Measurements from ENCODE around the gene TXNDC11.

Gene TXNDC11

GRCh38 chr16:11687601-11688519 is 54.8 kb downstream of the TXNDC11 start:
- DNase-seq, result no peak

DNA sequence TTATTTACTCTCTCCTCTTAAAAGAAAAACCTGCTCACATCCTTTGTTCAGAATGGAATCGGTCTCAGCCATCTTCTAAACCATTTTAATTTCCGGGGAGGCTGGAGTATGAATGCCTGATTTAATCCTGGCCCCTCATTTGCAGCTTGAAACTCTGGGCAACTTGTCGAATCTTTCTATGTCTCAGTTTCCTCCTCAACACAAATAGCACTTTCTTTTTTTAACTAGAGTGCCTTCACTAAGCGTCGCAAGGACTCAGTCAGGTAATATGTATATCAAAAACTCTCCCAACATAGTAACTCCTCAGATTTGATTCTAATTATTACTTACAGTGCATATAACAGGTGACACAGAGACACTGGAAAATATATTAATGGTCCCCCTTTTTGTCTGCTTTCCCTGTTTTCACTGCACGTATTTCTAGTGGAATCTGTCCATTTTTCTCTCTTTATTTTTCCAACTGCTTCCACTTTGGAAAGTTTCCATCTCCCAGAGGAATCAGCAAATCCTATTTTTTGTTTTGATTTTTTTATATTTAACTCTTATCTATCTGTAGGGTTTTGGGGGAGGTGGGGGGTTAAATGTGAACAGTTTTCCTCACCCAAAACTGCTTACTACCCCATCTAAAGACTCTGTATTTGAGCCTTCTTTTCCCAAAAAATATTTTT is 55.8 kb downstream of the TXNDC11 start:
- DNase-seq, result no peak

- no peak for DNase-seq
Measured at GRCh38 chr16:11685844-11686618, 56.6 kb downstream of the TXNDC11 start.

GRCh38 chr16:11684231-11685025 is 58.2 kb downstream of the TXNDC11 start:
- no peak for DNase-seq

GRCh38 chr16:11683145-11683544 is 59.5 kb downstream of the TXNDC11 start:
- DNase-seq, result no peak

DNA sequence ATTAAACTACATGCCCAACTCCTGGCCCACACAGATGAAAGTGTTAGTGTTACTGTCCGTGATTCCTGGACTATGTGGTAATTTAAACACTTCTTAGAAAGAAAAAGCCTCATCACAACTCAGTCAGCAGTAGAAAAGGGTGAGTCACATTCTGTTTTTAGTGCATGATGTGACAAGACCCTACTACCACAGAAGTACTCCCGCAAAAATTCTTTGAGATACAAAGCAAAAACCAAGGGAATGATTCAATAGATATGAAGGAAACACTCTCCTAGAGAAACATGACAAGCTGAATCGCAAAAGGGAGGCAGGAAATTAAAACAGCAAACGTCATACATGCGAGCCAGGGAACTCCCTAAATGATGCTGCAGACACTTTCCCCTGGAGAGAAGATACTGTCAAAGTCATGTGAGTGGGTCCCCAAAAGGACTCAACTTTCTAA is 60.0 kb downstream of the TXNDC11 start:
- DNase-seq, result no peak

DNA sequence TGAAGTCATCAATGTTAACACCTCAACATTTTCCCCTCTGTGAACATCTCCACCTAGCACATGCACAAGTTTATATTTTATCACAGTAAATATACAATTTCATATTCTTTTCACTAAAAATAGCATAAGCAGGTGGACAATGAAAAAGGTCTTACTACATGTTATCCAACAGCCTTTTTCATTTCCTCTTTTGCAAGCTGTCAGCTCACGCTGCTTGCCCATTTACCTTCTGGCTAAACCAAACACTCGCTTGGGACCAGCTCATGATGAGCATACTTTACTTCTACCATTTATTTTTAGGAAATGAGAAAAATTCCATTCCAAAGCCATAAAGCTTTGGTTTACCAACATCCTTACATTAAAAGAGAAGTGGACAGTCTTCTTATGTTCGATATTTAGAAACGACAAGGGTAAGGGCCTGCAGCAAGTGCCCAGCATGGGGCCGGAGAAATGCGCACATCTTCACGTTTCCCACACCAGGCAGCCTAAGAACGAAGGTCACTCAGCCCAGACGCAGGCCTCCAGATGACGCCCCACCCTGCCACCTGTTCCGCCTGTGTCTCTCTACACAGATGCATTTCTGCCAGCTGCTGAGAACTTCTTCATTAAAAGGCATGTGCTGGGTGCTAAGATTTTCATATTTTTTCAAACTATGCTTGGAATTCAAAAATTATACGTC is 60.5 kb downstream of the TXNDC11 start:
- DNase-seq, result no peak

- DNase-seq, result no peak
Measured at GRCh38 chr16:11681556-11681955, 61.1 kb downstream of the TXNDC11 start.

GRCh38 chr16:11679941-11680911 is 62.4 kb downstream of the TXNDC11 start:
- DNase-seq, result no peak

GRCh38 chr16:11679250-11679649 is 63.4 kb downstream of the TXNDC11 start:
- no peak for DNase-seq

DNA sequence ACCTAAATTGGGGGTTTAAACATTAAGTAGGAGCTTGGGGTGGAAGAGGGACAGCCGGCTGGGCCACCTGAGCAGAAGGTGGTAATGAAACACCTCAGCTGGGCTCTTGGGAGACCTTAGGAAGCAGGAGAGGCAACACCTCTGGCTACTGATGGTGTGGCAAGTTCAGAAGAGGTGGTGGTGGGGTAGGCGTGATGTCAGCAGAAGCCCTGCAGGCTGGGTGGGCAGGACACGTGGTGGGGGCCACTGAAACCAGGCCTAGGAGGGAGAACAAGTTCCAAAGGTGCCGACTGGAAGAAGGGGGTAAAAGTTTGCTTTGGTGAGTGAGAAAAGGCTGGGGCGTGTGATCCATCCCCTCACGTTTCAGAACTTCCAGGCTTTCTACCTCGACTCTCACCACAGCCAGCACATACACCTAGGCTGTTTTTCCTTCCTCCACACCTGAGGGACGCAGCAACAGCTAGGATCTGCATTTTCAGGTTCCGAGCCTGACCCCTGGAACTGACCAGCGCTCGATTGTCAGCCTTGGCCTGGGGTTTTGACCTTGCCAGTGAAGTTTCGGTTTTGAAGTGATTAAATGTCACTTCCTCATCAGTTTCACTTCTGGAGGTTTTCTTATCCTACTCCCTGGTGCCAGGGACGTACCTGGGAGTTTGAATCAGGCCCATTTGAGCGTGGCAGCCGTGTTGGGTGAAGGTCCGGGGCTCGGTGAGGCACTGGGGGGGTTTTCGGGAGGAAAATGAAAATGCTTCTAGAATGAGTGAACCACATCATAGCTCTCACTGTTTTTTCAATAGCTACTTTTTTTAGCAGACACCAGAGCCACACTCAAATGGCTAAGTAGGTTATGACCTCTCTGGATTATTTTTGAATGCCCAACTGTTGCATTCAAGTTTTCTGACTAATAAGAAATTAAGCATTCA is 64.4 kb downstream of the TXNDC11 start:
- no peak for DNase-seq

GRCh38 chr16:11677451-11677951 is 65.2 kb downstream of the TXNDC11 start:
- DNase-seq, result no peak

DNA sequence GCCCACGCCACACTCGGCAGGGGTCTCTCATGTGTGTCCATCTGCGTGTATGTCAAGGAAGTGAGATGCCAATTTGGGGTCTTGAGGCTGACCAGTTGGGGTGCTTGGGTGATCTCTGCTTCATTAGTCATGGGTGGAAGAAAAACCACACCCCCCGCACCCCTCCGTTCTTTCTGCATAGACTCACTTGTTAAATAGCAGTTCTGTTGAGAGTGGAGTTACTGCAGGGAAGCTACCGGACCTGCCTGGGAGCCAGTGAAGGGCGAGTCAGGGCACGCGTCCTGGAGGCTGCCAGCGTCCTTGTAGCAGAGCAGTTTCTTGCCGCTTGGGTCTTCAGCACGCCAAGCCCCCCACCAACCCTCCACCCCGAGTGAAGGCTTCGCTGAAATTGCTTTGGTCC is 65.9 kb downstream of the TXNDC11 start:
- DNase-seq, result no peak

GRCh38 chr16:11675561-11676511 is 66.8 kb downstream of the TXNDC11 start:
- DNase-seq, result no peak

DNA sequence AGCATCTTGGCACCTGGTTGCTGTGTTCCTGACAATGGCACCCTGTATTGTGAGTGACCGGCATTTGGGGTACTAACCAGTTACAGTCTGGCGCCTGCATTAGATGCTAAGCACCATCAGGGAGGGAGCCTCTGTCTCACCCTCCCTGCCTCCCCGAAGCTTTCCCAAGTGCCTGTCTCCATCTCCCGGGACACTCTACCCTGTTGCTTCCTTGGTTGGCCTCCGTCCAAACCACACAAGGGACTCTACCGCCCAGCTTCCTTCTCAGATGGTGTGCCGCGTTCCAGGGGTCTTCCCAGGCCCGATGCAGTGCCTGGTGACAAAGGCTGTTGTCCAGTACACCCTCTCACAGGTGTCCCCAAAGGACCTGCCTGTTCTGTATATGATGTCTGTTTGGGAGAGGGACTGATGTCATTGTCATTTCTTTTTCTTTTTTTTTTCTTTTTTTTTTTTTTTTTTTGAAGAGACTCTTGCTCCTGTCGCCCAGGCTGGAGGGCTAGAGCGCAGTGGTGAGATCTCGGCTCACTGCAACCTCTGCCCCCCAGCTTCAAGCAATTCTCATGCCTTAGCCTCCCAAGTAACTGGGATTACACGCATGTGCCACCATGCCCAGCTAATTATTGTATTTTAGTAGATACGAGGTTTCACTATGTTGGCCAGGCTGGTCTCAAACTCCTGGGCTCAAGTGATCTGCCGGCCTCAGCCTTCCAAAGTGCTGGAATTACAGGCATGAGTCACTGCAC is 67.7 kb downstream of the TXNDC11 start:
- no peak for DNase-seq

DNA sequence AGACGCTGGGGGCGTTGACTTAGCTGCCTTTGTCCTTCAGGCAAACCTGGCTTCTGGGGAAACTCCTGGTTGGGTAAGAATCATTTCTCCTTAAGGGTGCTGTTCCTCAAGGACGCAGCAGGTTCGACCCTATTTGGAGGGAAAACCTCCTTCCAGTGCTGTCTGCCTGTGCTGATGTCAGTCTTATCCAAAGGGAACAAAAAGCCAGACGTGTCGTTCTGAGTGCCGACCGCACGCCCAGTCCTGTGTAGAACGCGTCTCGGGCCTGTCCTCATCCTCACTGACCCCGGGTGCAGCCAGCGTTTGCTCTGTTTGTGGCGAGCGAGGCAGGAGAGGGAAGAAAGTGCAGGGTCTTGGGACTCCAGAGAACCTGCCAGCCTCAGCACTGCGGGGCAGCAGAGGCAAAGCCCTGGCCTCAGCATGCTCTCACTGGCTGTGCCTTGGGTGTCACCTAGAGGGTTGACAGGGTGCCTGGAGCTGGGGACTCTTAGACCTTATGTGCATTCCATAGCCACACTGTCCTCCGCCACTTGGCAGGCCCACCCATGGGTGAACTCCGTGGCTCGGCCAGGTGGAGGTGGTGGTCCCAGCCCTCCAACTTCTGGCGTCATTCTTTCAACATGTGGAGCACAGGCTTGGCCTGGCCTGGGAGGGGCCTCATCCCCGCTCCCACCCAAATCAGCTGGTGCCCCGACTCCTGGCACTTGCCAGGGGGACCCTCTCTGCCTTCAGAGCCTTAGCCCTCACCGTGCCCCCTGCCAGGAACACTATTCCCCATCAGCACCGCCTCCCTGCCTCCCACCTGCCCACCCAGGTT is 68.4 kb downstream of the TXNDC11 start:
- no peak for DNase-seq
